Measurements from ENCODE around the gene DLG2.
"Not testable (repeated sequence)": the region's sequence is repeated elsewhere in the genome, so short reads cannot be mapped to it uniquely, and the experiment has no call there.

The DLG2 gene

GRCh38 chr11:85316967-85317366 is 310.2 kb downstream of the DLG2 start:
- no peak for DNase-seq (ENCODE audit: low spot score)

GRCh38 chr11:85313741-85314140 is 313.4 kb downstream of the DLG2 start:
- no peak for DNase-seq (ENCODE audit: low spot score)

GRCh38 chr11:85310479-85310878 is 316.7 kb downstream of the DLG2 start:
- no peak for DNase-seq (ENCODE audit: low spot score)

- no peak for DNase-seq (ENCODE audit: low spot score)
Observed at GRCh38 chr11:85307366-85307765, 319.8 kb downstream of the DLG2 start.

- DNase-seq (ENCODE audit: low spot score), result no peak
Observed at GRCh38 chr11:85301895-85302678, 325.1 kb downstream of the DLG2 start.

DNA sequence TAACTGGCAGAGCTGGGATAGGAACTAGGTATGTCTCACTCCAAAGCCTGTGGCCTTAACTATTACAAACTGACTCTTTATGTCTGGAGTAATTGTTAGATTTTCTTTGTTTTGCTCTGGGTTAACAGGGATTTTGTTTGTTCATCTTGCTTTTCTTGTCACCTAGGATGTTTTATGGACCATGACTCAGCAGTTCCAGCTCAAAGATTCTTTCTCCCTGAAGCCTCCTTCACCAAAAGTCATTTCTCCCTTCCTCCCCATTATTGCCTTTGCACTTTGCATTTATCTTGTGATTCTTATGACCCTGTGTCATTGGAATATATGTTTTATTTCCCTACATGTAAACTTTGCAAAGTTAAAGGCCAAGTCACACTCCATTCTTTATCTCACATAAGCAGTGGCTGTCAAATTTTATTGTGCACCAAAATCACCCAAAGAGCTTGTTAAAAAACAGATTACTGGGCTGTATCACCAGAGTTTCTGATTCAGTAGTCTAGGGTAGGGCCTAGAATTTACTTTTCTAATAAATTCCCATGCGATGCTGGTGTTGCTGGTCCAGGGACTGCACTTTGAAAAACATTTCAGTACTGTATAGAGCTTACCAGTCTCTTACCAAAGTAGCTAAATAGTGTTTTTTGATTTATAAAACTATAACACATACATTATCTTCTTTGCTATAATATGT is 327.7 kb downstream of the DLG2 start:
- DNase-seq (ENCODE audit: low spot score), result no peak

- DNase-seq (ENCODE audit: low spot score), result no peak
Observed at GRCh38 chr11:85295694-85296271, 331.4 kb downstream of the DLG2 start.

GRCh38 chr11:85281550-85281949 is 345.6 kb downstream of the DLG2 start:
- no peak for DNase-seq (ENCODE audit: low spot score)

GRCh38 chr11:85279267-85279666 is 347.9 kb downstream of the DLG2 start:
- DNase-seq (ENCODE audit: low spot score), result no peak

- no peak for DNase-seq (ENCODE audit: low spot score)
Observed at GRCh38 chr11:85277693-85278092, 349.5 kb downstream of the DLG2 start.

DNA sequence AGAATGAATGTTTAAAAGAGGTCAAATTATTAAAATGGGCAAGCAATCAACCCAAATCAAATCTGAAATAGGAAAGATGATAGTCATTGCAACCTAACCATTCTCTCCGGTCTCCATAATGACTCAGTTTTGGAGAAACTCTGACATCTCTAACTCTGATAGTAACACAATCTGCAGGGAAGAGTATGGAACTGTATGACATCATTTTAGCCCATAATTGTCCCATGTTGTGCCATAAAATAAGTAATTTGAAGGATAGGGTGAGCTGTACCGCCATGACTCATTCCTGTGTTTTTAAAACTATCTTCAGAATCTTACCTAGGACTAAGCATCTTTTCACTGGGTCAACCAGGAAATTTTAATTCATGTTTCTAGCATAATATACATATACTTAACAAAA is 350.8 kb downstream of the DLG2 start:
- no peak for DNase-seq (ENCODE audit: low spot score)

DNA sequence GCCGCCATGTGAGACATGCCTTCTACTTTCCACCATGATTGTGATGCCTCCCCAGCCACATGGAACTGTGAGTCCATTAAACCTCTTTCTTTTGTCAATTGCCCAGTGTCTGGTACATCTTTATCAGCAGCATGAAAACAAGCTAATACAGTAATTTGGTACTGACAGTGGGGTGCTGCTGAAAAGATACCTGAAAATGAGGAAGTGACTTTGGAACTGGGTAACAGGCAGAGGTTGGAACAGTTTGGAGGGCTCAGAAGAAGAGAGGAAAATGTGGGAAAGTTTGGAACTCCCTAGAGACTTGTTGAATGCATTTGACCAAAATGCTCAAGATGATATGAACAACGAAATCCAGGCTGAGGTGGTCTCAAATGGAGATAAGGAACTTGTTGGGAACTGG is 356.8 kb downstream of the DLG2 start:
- not testable (repeated sequence) for DNase-seq (ENCODE audit: low spot score)

DNA sequence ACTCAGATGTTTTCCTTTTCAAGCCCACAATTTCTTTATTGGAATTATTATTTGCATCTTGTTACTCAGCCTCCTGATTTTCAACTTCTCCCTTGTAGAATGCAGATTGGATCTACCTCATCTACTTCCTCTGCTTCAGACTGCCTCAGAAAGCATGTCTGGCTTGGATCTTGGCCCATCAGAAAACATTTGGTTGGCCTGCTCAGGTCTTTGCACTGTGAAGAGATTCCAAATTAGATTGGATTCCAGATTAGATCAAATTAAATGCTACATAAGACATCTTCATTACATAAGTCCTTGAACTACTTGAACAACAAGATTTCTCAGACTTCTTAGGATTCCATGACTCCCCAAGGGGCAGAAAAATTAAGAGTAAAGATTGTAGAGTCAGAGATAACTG is 358.0 kb downstream of the DLG2 start:
- no peak for DNase-seq (ENCODE audit: low spot score)

- no peak for DNase-seq (ENCODE audit: low spot score)
Observed at GRCh38 chr11:85266646-85267045, 360.5 kb downstream of the DLG2 start.

GRCh38 chr11:85263328-85263727 is 363.8 kb downstream of the DLG2 start:
- DNase-seq (ENCODE audit: low spot score), result no peak

DNA sequence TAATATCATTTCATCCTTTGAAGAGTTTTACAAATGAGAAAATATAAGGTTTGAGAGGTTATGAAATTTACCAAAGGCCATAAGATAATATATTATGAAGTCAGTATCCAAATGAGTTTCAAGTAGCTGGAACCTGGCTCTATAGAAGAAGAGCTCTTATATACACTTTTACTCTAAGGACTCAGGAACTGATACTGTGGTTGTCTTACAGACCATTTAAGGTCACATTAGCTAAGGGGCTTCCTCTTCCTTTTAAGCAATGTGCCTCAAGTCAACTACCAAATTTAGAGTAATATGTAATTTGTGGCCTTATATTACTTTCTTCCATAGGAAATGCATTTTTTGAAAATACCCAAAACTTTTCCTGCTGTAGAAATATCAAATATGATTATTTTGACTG is 369.3 kb downstream of the DLG2 start:
- no peak for DNase-seq (ENCODE audit: low spot score)

GRCh38 chr11:85256433-85256832 is 370.7 kb downstream of the DLG2 start:
- no peak for DNase-seq (ENCODE audit: low spot score)

- no peak for DNase-seq (ENCODE audit: low spot score)
Observed at GRCh38 chr11:85249482-85249881, 377.7 kb downstream of the DLG2 start.

GRCh38 chr11:85247797-85248196 is 379.3 kb downstream of the DLG2 start:
- DNase-seq (ENCODE audit: low spot score), result no peak

GRCh38 chr11:85238906-85239305 is 388.2 kb downstream of the DLG2 start:
- DNase-seq (ENCODE audit: low spot score), result no peak

DNA sequence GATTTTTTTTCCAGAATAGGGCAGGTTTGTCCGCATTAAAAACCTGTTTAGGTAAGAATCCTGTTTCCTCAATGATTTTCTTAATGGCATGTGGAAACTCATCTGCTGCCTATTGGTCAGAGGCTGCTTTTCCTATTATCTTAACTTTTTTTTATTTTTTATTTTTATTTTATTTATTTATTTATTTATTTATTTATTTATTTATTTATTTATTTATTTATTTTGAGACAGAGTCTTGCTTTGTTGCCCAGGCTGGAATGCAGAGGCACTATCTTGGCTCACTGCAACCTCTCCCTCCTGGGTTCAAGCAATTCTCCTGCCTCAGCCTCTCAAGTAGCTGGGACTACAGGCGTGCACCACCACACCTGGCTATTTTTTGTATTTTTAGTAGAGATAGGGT is 389.1 kb downstream of the DLG2 start:
- DNase-seq (ENCODE audit: low spot score), result not testable (repeated sequence)

- DNase-seq (ENCODE audit: low spot score), result no peak
Observed at GRCh38 chr11:85236211-85236610, 390.9 kb downstream of the DLG2 start.

DNA sequence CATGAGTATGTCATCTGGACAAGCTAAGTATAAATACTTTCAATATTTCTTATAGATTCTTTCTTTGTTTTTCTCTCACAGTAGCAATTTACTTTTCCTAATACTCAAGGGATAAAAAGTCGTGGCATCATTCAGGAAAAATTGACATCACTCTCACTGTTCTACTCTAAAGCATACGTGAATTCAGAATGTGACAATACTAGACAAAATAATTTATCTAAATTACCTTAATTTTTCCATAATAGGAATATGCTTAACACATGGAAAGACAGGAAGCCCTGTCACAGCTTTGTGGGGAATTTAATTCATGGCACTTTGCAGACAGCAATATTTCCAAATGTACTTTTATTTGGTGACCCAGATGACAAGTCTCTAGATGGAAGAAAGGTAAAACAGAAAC is 394.6 kb downstream of the DLG2 start:
- no peak for DNase-seq (ENCODE audit: low spot score)

All from CD4-positive, alpha-beta T cell treated with Interleukin-2 at 100 ng/mL for 4 hours (primary cell).